ENCODE data around the gene CROCC. TPM values are rescaled to one million over a fixed set of nuclear protein-coding genes. Genes with fewer than 3 reads are reported as not detected.

CROCC gene
- total and polyA plus RNA-seq, 2 donors from 2014 or later, result 10.6 to 30.5 TPM

DNA sequence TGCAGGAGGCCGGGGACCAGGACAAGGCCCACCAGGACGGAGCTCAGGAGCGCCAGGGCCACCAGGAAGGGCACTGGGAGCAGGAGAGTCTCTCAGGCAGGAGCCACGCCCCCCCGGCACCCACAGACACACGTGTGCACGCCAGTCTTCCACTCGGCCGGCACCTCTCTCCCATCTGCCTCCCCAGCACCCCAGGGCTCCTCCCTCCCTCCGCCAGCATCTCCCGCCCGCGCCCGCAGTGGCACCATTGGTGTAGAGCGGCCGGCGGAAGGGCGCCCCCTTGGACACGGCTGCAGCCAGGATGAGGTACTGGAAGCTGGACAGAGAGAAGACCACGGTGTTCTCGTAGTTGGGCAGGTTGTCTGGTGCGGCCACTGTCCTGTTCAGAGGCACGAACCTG, 64.8 kb downstream of the CROCC start:
- Histone ChIP-seq H3K9ac (ENCODE audit: low read length in 3 of 3) (no peak overlapping the region), H3K27me3 (ENCODE audit: control insufficient read depth, insufficient read depth, low read length) (no peaks in the 10 kb centered on the region), H3K4me3 (ENCODE audit: low read length in 3 of 3) (no peak overlapping the region), H3K4me1 (ENCODE audit: control insufficient read depth in 2 of 3, insufficient read depth in 2 of 3, low read depth in 1 of 3, low read length in 3 of 3) (no peaks in the 10 kb centered on the region), H3K27ac (ENCODE audit: low read depth in 2 of 2, low read length in 2 of 2) (no peak overlapping the region), H3K9me3 (ENCODE audit: control insufficient read depth in 2 of 3, insufficient read depth in 1 of 3, low read length in 3 of 3) (no peaks in the 10 kb centered on the region), H3K36me3 (ENCODE audit: control insufficient read depth in 2 of 3, insufficient read depth in 3 of 3, low read length in 3 of 3) (peaks cover 0 to 7% (median 3%) of the 10 kb centered on the region in 3 donors)
- TF ChIP-seq, protein P1, sequence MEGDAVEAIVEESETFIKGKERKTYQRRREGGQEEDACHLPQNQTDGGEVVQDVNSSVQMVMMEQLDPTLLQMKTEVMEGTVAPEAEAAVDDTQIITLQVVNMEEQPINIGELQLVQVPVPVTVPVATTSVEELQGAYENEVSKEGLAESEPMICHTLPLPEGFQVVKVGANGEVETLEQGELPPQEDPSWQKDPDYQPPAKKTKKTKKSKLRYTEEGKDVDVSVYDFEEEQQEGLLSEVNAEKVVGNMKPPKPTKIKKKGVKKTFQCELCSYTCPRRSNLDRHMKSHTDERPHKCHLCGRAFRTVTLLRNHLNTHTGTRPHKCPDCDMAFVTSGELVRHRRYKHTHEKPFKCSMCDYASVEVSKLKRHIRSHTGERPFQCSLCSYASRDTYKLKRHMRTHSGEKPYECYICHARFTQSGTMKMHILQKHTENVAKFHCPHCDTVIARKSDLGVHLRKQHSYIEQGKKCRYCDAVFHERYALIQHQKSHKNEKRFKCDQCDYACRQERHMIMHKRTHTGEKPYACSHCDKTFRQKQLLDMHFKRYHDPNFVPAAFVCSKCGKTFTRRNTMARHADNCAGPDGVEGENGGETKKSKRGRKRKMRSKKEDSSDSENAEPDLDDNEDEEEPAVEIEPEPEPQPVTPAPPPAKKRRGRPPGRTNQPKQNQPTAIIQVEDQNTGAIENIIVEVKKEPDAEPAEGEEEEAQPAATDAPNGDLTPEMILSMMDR (IDR thresholded peaks at IDR 0.05; ENCODE audit: borderline replicate concordance, extremely low read depth, insufficient read depth), result no peak
- intact Hi-C loops (cut with DNase I), result no loop called here
- DNase-seq (no peak), FAIRE-seq (no peak)

DNA sequence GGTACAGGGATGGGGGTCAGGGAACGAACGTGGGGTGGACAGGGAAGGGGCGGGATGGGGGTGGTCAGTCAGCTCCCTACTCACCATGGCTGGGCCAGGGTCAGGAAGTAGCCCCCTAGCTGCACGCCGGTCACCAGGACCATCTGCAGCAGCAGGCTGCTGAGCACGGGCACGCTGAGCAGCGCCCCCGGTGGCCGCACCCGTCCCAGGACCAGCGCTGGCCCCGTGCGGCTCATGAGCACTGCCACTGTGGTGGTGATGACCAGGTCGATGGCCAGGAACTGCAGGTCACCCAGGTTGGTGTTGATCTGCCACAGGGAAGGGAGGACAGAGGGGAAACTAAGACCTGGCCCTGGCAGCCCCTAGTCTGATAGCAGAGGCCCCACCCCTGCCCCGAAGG, 65.2 kb downstream of the CROCC start:
- no peak overlapping the region for H3K27ac ChIP-seq (ENCODE audit: low read depth in 2 of 2, low read length in 2 of 2)
- no peak for FAIRE-seq
- TF ChIP-seq, protein P1 (IDR thresholded peaks at IDR 0.05; ENCODE audit: borderline replicate concordance, extremely low read depth, insufficient read depth), result no peak
- no peaks in the 10 kb centered on the region for H3K27me3 ChIP-seq (ENCODE audit: control insufficient read depth, insufficient read depth, low read length)
- DNase-seq, result no peak
- H3K9me3 ChIP-seq (ENCODE audit: control insufficient read depth in 2 of 3, insufficient read depth in 1 of 3, low read length in 3 of 3), result no peaks in the 10 kb centered on the region
- peaks cover 0 to 7% (median 3%) of the 10 kb centered on the region in 3 donors for H3K36me3 ChIP-seq (ENCODE audit: control insufficient read depth in 2 of 3, insufficient read depth in 3 of 3, low read length in 3 of 3)
- H3K4me1 ChIP-seq (ENCODE audit: control insufficient read depth in 2 of 3, insufficient read depth in 2 of 3, low read depth in 1 of 3, low read length in 3 of 3), result no peaks in the 10 kb centered on the region
- no peak overlapping the region for H3K9ac ChIP-seq (ENCODE audit: low read length in 3 of 3)
- no peak overlapping the region for H3K4me3 ChIP-seq (ENCODE audit: low read length in 3 of 3)
- intact Hi-C loops (cut with DNase I), result no loop called here

DNA sequence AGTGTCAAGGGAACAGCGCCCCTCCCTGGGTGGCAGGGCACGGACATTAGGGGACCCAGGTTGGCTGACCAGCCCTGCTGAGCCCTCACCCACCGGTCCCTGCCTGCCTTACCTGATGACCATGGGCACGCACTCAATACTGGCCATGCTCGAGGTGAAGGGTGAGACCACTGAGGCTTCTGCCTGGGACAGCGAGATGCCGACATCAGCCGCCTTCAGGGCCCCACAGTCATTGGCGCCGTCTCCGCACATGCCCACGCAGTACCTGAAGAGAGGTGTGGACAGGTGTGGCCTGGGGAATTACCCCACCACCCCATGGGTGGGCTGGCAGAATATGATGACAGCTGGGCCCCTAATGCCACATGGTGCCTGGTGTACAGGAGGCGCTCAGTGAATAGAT, 66.5 kb downstream of the CROCC start:
- DNase-seq (no peak), FAIRE-seq (no peak)
- Histone ChIP-seq H3K9me3 (ENCODE audit: control insufficient read depth in 2 of 3, insufficient read depth in 1 of 3, low read length in 3 of 3) (no peaks in the 10 kb centered on the region), H3K36me3 (ENCODE audit: control insufficient read depth in 2 of 3, insufficient read depth in 3 of 3, low read length in 3 of 3) (peaks cover 0 to 11% (median 3%) of the 10 kb centered on the region in 3 donors), H3K9ac (ENCODE audit: low read length in 3 of 3) (no peak overlapping the region), H3K27ac (ENCODE audit: low read depth in 2 of 2, low read length in 2 of 2) (no peak overlapping the region), H3K27me3 (ENCODE audit: control insufficient read depth, insufficient read depth, low read length) (no peaks in the 10 kb centered on the region), H3K4me1 (ENCODE audit: control insufficient read depth in 2 of 3, insufficient read depth in 2 of 3, low read depth in 1 of 3, low read length in 3 of 3) (no peaks in the 10 kb centered on the region), H3K4me3 (ENCODE audit: low read length in 3 of 3) (no peak overlapping the region)
- TF ChIP-seq, protein P1 (IDR thresholded peaks at IDR 0.05; ENCODE audit: borderline replicate concordance, extremely low read depth, insufficient read depth), result no peak
- intact Hi-C loops (cut with DNase I), result no loop called here

Data from kidney (tissue), 14 donors.